Activated CD8-positive, alpha-beta memory T cell treated with anti-CD3 and anti-CD28 coated beads, Interleukin-2, amount 10 ng/mL, durations not matched to agents 7 days and 5 days (primary cell): ENCODE data around the gene CLDN11. TPM values are rescaled to one million over a fixed set of nuclear protein-coding genes. Genes with fewer than 3 reads are reported as not detected.

ENCODE experiments used
- ATAC-seq: fragments of 150-1000 bp; cut with Tn5 transposase; one replicate; pipeline ENCODE4 v1.10.0; 2021; ENCODE audit warnings: moderate library complexity
- CTCF ChIA-PET: fragments of 350-600 bp; sonication (Branson Sonifier 250); formaldehyde crosslinking; loops from one replicate; lab custom pipeline; 2021; ENCODE audit warnings: antibody characterized with exemption; lab: Charles Lee
- DNase-seq: peaks from one replicate; pipeline ENCODE4 v3.0.0-alpha.2; 2020
- H3K27ac Mint-ChIP-seq: one replicate; pipeline ENCODE4 v1.8.0; 2021; ENCODE audit warnings: mild to moderate bottlenecking, mixed read lengths
- H3K27me3 Mint-ChIP-seq: one replicate; pipeline ENCODE4 v1.8.0; 2021; ENCODE audit warnings: mixed read lengths
- H3K36me3 Mint-ChIP-seq: one replicate; pipeline ENCODE4 v1.8.0; 2021; ENCODE audit warnings: mild to moderate bottlenecking, mixed read lengths
- H3K4me1 Mint-ChIP-seq: one replicate; pipeline ENCODE4 v1.8.0; 2021; ENCODE audit warnings: mixed read lengths
- H3K4me3 Mint-ChIP-seq: one replicate; pipeline ENCODE4 v1.8.0; 2021; ENCODE audit warnings: mild to moderate bottlenecking, moderate library complexity, mixed read lengths
- H3K9me3 Mint-ChIP-seq: one replicate; pipeline ENCODE4 v1.8.0; 2022; ENCODE audit warnings: low read depth, mixed read lengths
- total RNA-seq, 2 experiments: library from RNA; stranded (reverse); gene quantifications; one replicate each; pipeline ENCODE4 v1.2.3, GENCODE V29; 2021

Gene CLDN11
- total RNA-seq, 2 experiments from 2014 or later, result 0.16 TPM; not detected in 1

GRCh38 chr3:170417090-170417489, 1.6 kb upstream of the CLDN11 start:
- Mint-ChIP-seq H3K36me3 (peaks cover 3% of the 10 kb centered on the region), H3K27ac (no peak overlapping the region), H3K9me3 (no peaks in the 10 kb centered on the region), H3K27me3 (peaks cover 50% of the 10 kb centered on the region), H3K4me3 (no peak overlapping the region), H3K4me1 (peaks cover 10% of the 10 kb centered on the region)
- CTCF ChIA-PET, result interaction anchor here (1.7 to 7.3 kb wide), 3 partner anchors 228 to 395 kb away, joined by 4 to 83 read pairs (median 5); no protein-coding TSS in a partner anchor
- DNase-seq (no peak), ATAC-seq (no peak)

GRCh38 chr3:170419557-170420087, 954 bp downstream of the CLDN11 start:
- CTCF ChIA-PET, result interaction anchor here (7.3 kb wide), 1 partner anchor 392 kb away, joined by 83 read pairs; no protein-coding TSS in a partner anchor
- Mint-ChIP-seq H3K4me3 (no peak overlapping the region), H3K4me1 (peaks cover 8% of the 10 kb centered on the region), H3K9me3 (no peaks in the 10 kb centered on the region), H3K36me3 (peaks cover 3% of the 10 kb centered on the region), H3K27ac (no peak overlapping the region), H3K27me3 (peaks cover 50% of the 10 kb centered on the region)
- ATAC-seq (no peak), DNase-seq (no peak)

- no peak overlapping the region for H3K4me3 Mint-ChIP-seq
- no peak overlapping the region for H3K27ac Mint-ChIP-seq
- CTCF ChIA-PET, result no interaction called here
- ATAC-seq (no peak), DNase-seq (no peak)
- H3K36me3 Mint-ChIP-seq, result peaks cover 3% of the 10 kb centered on the region
- H3K4me1 Mint-ChIP-seq, result peaks cover 8% of the 10 kb centered on the region
- no peaks in the 10 kb centered on the region for H3K9me3 Mint-ChIP-seq
- H3K27me3 Mint-ChIP-seq, result peaks cover 50% of the 10 kb centered on the region
Measured at GRCh38 chr3:170420307-170420821, 1.7 kb downstream of the CLDN11 start.

GRCh38 chr3:170421111-170421641, 2.5 kb downstream of the CLDN11 start:
- H3K27me3 Mint-ChIP-seq, result peaks cover 46% of the 10 kb centered on the region
- H3K4me1 Mint-ChIP-seq, result peaks cover 12% of the 10 kb centered on the region
- ATAC-seq (no peak), DNase-seq (no peak)
- peaks cover 3% of the 10 kb centered on the region for H3K36me3 Mint-ChIP-seq
- H3K27ac Mint-ChIP-seq, result no peak overlapping the region
- no peaks in the 10 kb centered on the region for H3K9me3 Mint-ChIP-seq
- CTCF ChIA-PET, result no interaction called here
- no peak overlapping the region for H3K4me3 Mint-ChIP-seq

- Mint-ChIP-seq H3K36me3 (peaks cover 3% of the 10 kb centered on the region), H3K27me3 (peaks cover 42% of the 10 kb centered on the region), H3K4me3 (no peak overlapping the region), H3K27ac (no peak overlapping the region), H3K9me3 (no peaks in the 10 kb centered on the region), H3K4me1 (peaks cover 15% of the 10 kb centered on the region)
- DNase-seq, result no peak
- no peak for ATAC-seq
- CTCF ChIA-PET, result no interaction called here
Measured at GRCh38 chr3:170421758-170422157, 3.1 kb downstream of the CLDN11 start.

- ATAC-seq (no peak), DNase-seq (no peak)
- Mint-ChIP-seq H3K27ac (no peak overlapping the region), H3K9me3 (no peaks in the 10 kb centered on the region), H3K27me3 (peaks cover 30% of the 10 kb centered on the region), H3K36me3 (peaks cover 3% of the 10 kb centered on the region), H3K4me3 (no peak overlapping the region), H3K4me1 (peaks cover 16% of the 10 kb centered on the region)
- CTCF ChIA-PET, result interaction anchor here (1.3 kb wide), 1 partner anchor 389 kb away, joined by 3 read pairs; no protein-coding TSS in a partner anchor
Measured at GRCh38 chr3:170423001-170423615, 4.4 kb downstream of the CLDN11 start.

- CTCF ChIA-PET, result no interaction called here
- ATAC-seq (no peak), DNase-seq (no peak)
- H3K27me3 Mint-ChIP-seq, result peaks cover 25% of the 10 kb centered on the region
- no peaks in the 10 kb centered on the region for H3K9me3 Mint-ChIP-seq
- H3K27ac Mint-ChIP-seq, result no peak overlapping the region
- H3K4me1 Mint-ChIP-seq, result peaks cover 24% of the 10 kb centered on the region
- H3K4me3 Mint-ChIP-seq, result no peak overlapping the region
- H3K36me3 Mint-ChIP-seq, result peaks cover 2% of the 10 kb centered on the region
Measured at GRCh38 chr3:170424879-170425278, 6.2 kb downstream of the CLDN11 start.

- CTCF ChIA-PET, result interaction anchor here (0.9 kb wide), 1 partner anchor 14 kb away, joined by 3 read pairs; no protein-coding TSS in a partner anchor
- DNase-seq (no peak), ATAC-seq (no peak)
- H3K36me3 Mint-ChIP-seq, result peaks cover 2% of the 10 kb centered on the region
- no peak overlapping the region for H3K27ac Mint-ChIP-seq
- no peaks in the 10 kb centered on the region for H3K9me3 Mint-ChIP-seq
- H3K27me3 Mint-ChIP-seq, result peaks cover 22% of the 10 kb centered on the region
- no peak overlapping the region for H3K4me3 Mint-ChIP-seq
- H3K4me1 Mint-ChIP-seq, result peaks cover 24% of the 10 kb centered on the region
Measured at GRCh38 chr3:170425491-170426239, 7.0 kb downstream of the CLDN11 start.

- Mint-ChIP-seq H3K27ac (no peak overlapping the region), H3K9me3 (no peaks in the 10 kb centered on the region), H3K4me3 (no peak overlapping the region), H3K4me1 (peaks cover 24% of the 10 kb centered on the region), H3K27me3 (peaks cover 19% of the 10 kb centered on the region), H3K36me3 (peaks cover 2% of the 10 kb centered on the region)
- CTCF ChIA-PET, result interaction anchor here (0.9 kb wide), 1 partner anchor 15 kb away, joined by 3 read pairs; no protein-coding TSS in a partner anchor
- no peak for DNase-seq
- ATAC-seq, result no peak
Measured at GRCh38 chr3:170426240-170426797, 7.7 kb downstream of the CLDN11 start.

GRCh38 chr3:170428095-170428494, 9.4 kb downstream of the CLDN11 start:
- ATAC-seq (no peak), DNase-seq (no peak)
- CTCF ChIA-PET, result interaction anchor here (1.4 kb wide), 1 partner anchor 14 kb away, joined by 6 read pairs; no protein-coding TSS in a partner anchor
- Mint-ChIP-seq H3K9me3 (no peaks in the 10 kb centered on the region), H3K36me3 (peaks cover 2% of the 10 kb centered on the region), H3K4me1 (peaks cover 24% of the 10 kb centered on the region), H3K27me3 (peaks cover 19% of the 10 kb centered on the region), H3K4me3 (no peak overlapping the region), H3K27ac (no peak overlapping the region)

GRCh38 chr3:170429050-170429449, 10.4 kb downstream of the CLDN11 start:
- peaks cover 24% of the 10 kb centered on the region for H3K4me1 Mint-ChIP-seq
- ATAC-seq (no peak), DNase-seq (no peak)
- H3K4me3 Mint-ChIP-seq, result no peak overlapping the region
- peaks cover 19% of the 10 kb centered on the region for H3K27me3 Mint-ChIP-seq
- CTCF ChIA-PET, result interaction anchor here (1.4 kb wide), 1 partner anchor 15 kb away, joined by 6 read pairs; no protein-coding TSS in a partner anchor
- H3K36me3 Mint-ChIP-seq, result peaks cover 2% of the 10 kb centered on the region
- H3K27ac Mint-ChIP-seq, result no peak overlapping the region
- H3K9me3 Mint-ChIP-seq, result no peaks in the 10 kb centered on the region

GRCh38 chr3:170431054-170431453, 12.4 kb downstream of the CLDN11 start:
- no peak overlapping the region for H3K4me3 Mint-ChIP-seq
- H3K9me3 Mint-ChIP-seq, result no peaks in the 10 kb centered on the region
- DNase-seq (no peak), ATAC-seq (no peak)
- H3K27me3 Mint-ChIP-seq, result peaks cover 19% of the 10 kb centered on the region
- CTCF ChIA-PET, result interaction anchor here (1.6 to 1.9 kb wide), 2 partner anchors 17 to 381 kb away, joined by 3 to 5 read pairs; no protein-coding TSS in a partner anchor
- H3K36me3 Mint-ChIP-seq, result peaks cover 2% of the 10 kb centered on the region
- no peak overlapping the region for H3K27ac Mint-ChIP-seq
- peaks cover 22% of the 10 kb centered on the region for H3K4me1 Mint-ChIP-seq

GRCh38 chr3:170432416-170432815, 13.7 kb downstream of the CLDN11 start:
- peaks cover 19% of the 10 kb centered on the region for H3K27me3 Mint-ChIP-seq
- no peak overlapping the region for H3K27ac Mint-ChIP-seq
- no peak for DNase-seq
- H3K36me3 Mint-ChIP-seq, result peaks cover 2% of the 10 kb centered on the region
- CTCF ChIA-PET, result interaction anchor here (0.6 to 1.6 kb wide), 4 partner anchors 11 to 1115 kb away, joined by 3 to 4 read pairs (median 3); no protein-coding TSS in a partner anchor
- ATAC-seq, result no peak
- H3K4me1 Mint-ChIP-seq, result peaks cover 26% of the 10 kb centered on the region
- H3K9me3 Mint-ChIP-seq, result no peaks in the 10 kb centered on the region
- no peak overlapping the region for H3K4me3 Mint-ChIP-seq
